Putamen (tissue), 1 donor: ENCODE data around the gene KCNMA1.

Experiments used
- DNase-seq: peaks from one replicate; pipeline ENCODE4 v3.0.0-alpha.2; 2016; ENCODE audit warnings: low spot score

KCNMA1 gene

GRCh38 chr10:77328272-77328816 is 309.3 kb downstream of the KCNMA1 start:
- no peak for DNase-seq

- no peak for DNase-seq
These were observed 312.4 kb downstream of the KCNMA1 start for GRCh38 chr10:77325233-77325537.

GRCh38 chr10:77321838-77322237 is 315.8 kb downstream of the KCNMA1 start:
- no peak for DNase-seq

GRCh38 chr10:77320971-77321471 is 316.6 kb downstream of the KCNMA1 start:
- no peak for DNase-seq

- DNase-seq, result no peak
These were observed 318.1 kb downstream of the KCNMA1 start for GRCh38 chr10:77319557-77319956.

GRCh38 chr10:77318739-77319138 is 318.9 kb downstream of the KCNMA1 start:
- no peak for DNase-seq

GRCh38 chr10:77317221-77317620 is 320.4 kb downstream of the KCNMA1 start:
- no peak for DNase-seq

- no peak for DNase-seq
These were observed 322.0 kb downstream of the KCNMA1 start for GRCh38 chr10:77315496-77316129.

- DNase-seq, result no peak
These were observed 324.4 kb downstream of the KCNMA1 start for GRCh38 chr10:77313066-77313750.

GRCh38 chr10:77311186-77311585 is 326.4 kb downstream of the KCNMA1 start:
- no peak for DNase-seq

GRCh38 chr10:77310288-77310840 is 327.2 kb downstream of the KCNMA1 start:
- no peak for DNase-seq

GRCh38 chr10:77309509-77309908 is 328.1 kb downstream of the KCNMA1 start:
- DNase-seq, result no peak

- DNase-seq, result no peak
These were observed 328.5 kb downstream of the KCNMA1 start for GRCh38 chr10:77309092-77309491.

- DNase-seq, result no peak
These were observed 329.4 kb downstream of the KCNMA1 start for GRCh38 chr10:77308084-77308732.

- DNase-seq, result no peak
These were observed 330.9 kb downstream of the KCNMA1 start for GRCh38 chr10:77306666-77307065.

- no peak for DNase-seq
These were observed 331.7 kb downstream of the KCNMA1 start for GRCh38 chr10:77305650-77306632.

GRCh38 chr10:77304192-77304591 is 333.4 kb downstream of the KCNMA1 start:
- no peak for DNase-seq

GRCh38 chr10:77301305-77301730 is 336.3 kb downstream of the KCNMA1 start:
- no peak for DNase-seq

GRCh38 chr10:77300682-77301302 is 336.8 kb downstream of the KCNMA1 start:
- no peak for DNase-seq

GRCh38 chr10:77299320-77299719 is 338.3 kb downstream of the KCNMA1 start:
- no peak for DNase-seq

GRCh38 chr10:77297393-77297739 is 340.2 kb downstream of the KCNMA1 start:
- no peak for DNase-seq
